Right kidney (tissue), 9 donors: Measurements from ENCODE around the gene ENO2.
"Not testable (repeated sequence)": the region's sequence is repeated elsewhere in the genome, so short reads cannot be mapped to it uniquely, and the experiment has no call there.

Source experiments
- DNase-seq: peaks from one replicate; pipeline ENCODE4 v3.0.0-alpha.2; 2016
- long read RNA-seq, 8 donors: transcript quantifications; one replicate each; lab custom pipeline, GENCODE V29; 2026

Gene ENO2
- long read RNA-seq, donor 1, partial matches to known transcripts: 0 of 2 reads
- long read RNA-seq, donor 1, other reads (novel, unspliced or antisense): 0 of 2 reads
- long read RNA-seq, donor 2, partial matches to known transcripts: 0 of 2 reads
- long read RNA-seq, donor 2, other reads (novel, unspliced or antisense): 0 of 2 reads
- long read RNA-seq, donor 3, partial matches to known transcripts: 0 of 1 reads
- long read RNA-seq, donor 3, other reads (novel, unspliced or antisense): 0 of 1 reads
- long read RNA-seq, donor 4, partial matches to known transcripts: 0 of 1 reads
- long read RNA-seq, donor 4, other reads (novel, unspliced or antisense): 0 of 1 reads
- long read RNA-seq, donor 5, partial matches to known transcripts: 0 of 4 reads
- long read RNA-seq, donor 5, other reads (novel, unspliced or antisense): 0 of 4 reads
- long read RNA-seq, donor 6, partial matches to known transcripts: 0 of 2 reads
- long read RNA-seq, donor 6, other reads (novel, unspliced or antisense): 0 of 2 reads
- long read RNA-seq, donor 7, partial matches to known transcripts: 0 of 3 reads
- long read RNA-seq, donor 7, other reads (novel, unspliced or antisense): 0 of 3 reads
- long read RNA-seq, donor 8, partial matches to known transcripts: 0 of 1 reads
- long read RNA-seq, donor 8, other reads (novel, unspliced or antisense): 0 of 1 reads

DNA sequence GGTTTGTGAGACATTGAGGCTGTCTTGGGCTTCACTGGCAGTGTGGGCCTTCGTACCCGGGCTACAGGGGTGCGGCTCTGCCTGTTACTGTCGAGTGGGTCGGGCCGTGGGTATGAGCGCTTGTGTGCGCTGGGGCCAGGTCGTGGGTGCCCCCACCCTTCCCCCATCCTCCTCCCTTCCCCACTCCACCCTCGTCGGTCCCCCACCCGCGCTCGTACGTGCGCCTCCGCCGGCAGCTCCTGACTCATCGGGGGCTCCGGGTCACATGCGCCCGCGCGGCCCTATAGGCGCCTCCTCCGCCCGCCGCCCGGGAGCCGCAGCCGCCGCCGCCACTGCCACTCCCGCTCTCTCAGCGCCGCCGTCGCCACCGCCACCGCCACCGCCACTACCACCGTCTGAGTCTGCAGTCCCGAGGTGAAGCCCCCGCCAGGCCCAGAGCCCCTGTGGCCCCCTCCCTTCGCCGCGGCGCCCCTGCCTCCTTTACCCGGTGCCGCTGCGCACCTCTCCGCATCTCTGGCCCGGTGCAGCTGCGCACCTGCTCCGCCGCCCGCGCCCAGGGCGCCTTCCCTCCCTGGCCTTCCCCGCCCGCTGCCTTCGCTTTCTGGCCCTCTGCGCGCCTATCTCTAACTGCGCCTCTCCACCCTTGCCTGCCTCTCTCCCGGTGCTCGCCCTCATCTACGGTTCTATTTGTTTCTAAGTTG, at the start of gene ENO2:
TSS of gene ENO2 (plus strand) at position 335 of the 701 bp plus-strand sequence. CDS start 1,253 bp downstream, outside the sequence.
- DNase-seq: peak; percentile 75

DNA sequence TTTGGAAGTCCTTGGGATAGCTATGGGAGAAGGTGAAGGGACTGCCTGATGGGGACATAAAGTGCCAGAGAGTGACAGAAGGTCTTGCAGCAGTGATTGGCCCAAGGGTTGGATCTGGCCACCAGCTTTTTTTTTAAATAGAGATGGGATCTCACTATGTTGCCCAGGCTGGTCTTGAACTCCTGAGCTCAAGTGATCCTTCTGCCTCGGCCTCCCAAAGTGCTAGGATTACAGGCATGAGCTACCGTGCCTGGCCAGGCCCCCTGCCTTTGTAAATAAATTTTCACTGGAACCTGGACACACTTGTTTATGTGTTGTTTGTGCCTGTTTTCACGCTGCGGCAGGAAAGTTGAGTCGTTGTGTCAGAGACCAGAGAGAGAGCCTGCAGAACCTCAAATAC, 49.1 kb upstream of the ENO2 start:
- DNase-seq: not testable (repeated sequence)

DNA sequence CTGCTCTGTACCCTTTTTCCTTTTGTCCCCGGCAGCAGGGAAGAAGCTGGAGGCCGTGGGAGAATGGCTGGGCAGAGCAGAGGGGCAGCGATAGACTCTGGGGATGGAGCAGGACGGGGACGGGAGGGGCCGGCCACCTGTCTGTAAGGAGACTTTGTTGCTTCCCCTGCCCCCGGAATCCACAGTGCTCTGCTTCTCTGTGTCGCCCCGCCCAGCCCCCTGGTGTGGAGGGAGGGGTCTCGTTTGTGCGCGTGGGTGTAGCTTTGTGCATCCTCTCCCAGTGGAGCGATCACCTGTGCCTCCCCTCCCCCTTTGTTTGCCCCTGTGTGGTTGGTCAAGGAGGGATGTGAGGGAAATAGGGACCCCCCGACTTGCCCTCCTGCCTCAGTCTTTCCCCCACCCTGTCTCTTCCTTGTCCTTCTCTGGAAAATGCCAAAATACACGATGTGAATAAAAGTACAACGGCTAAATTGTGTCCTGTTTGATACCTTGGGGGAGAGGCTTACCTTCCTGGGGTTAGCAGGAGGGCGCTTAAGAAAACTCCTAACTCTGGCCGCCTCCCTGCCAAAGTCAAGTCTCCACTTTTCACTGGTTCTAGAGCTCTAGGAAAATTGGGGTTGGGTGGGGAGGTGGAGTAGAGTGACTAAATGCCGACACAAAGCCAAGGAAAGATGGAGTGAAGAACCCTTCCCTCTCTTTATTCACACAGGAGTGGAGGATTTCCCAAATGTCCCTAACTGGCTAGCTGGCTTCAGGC, 48.0 kb upstream of the ENO2 start:
- DNase-seq: no peak

DNA sequence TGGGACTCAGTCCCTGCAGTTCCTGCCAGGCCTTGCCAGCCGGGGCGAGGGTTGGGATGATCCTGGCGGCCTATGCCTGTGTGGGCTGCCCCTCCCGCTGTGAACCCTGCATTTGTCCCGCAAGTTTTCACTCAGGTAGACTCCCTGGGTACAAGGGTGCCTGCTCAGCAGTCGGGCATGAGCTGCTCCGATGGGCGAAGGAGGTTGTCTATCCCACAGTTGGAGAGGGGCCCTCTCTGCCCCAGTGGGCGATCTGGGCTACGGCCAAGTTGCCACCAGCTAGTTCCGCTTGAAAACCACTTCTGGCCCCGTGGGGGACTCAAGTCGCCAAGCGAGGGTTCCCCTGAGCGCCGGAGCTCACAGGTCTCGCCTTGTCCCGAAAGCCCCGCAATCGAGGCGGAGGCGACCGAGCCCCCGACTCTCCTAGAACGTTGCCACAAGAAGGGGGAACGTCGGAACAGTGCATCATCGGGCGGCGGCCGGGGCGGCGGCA, 47.4 kb upstream of the ENO2 start:
- no peak for DNase-seq

DNA sequence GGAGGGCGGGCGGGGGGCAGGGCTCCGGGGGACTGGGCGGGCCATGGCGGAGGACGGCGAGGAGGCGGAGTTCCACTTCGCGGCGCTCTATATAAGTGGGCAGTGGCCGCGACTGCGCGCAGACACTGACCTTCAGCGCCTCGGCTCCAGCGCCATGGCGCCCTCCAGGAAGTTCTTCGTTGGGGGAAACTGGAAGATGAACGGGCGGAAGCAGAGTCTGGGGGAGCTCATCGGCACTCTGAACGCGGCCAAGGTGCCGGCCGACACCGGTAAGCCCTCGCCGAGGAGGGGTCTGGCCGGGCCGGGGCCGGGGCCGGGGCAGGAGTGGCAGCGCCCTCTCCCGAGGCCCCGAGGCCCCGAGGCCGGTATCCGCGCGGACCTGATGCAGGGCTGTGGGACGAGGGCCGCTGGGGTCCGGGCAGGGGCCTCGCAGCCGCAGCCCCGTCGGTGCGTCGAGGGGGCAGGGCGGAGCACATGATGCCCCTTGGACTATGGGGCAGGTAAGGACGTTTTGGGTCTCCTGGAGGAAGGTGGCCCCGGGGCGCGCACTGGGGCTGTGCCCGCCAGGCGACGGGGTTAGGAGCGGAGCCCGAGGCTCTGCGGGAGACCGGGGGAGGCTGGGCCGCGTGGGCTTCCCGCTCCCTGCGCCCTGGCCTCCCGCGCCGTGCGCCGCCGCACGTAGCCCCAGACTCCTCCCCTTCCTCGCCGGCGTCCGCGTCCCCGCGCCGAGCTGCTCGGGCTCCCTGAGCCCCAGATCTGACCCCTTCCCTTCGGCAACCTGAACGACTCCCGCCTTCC, 46.8 kb upstream of the ENO2 start, which contains the start of gene TPI1:
TSS of gene TPI1 (plus strand) at position 119 of the 798 bp plus-strand sequence. CDS start at position 155, 36 bp downstream.
- peak; percentile 81 for DNase-seq

DNA sequence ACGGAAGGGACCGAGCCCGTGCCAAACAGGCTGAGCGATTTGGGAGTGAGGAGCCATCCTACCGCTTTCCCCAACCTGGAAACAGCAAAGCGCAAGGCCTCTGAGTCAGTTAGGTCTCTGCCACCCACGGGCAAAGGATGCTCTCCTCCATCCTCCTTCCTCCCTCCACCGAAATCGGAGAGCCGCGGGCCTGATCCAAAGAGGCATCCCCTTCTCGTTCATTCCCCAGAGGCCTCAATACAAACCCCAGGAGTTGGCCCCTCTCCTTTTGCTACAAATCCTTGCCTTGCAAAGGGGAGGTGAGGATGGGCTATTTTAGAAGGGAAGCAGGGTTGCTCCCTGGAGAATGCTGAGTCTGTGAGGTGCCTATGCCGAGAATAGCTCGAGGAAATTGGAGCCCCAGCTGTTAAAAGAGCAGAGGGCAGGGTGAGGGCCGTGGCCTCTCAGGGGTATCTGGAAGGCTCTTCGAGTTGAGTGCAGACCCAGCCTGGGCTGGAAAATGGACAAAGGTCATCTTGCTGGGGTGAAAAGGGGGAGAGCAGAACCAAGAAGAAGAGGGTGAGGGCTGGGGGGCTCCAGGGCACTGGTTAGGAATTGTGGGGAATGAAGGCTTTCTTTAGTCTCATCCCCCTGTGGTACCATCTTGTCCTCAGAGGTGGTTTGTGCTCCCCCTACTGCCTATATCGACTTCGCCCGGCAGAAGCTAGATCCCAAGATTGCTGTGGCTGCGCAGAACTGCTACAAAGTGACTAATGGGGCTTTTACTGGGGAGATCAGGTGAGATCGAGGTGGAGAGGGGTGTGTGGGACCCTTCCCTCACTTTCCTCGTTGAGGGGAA, 46.0 kb upstream of the ENO2 start:
- no peak for DNase-seq

DNA sequence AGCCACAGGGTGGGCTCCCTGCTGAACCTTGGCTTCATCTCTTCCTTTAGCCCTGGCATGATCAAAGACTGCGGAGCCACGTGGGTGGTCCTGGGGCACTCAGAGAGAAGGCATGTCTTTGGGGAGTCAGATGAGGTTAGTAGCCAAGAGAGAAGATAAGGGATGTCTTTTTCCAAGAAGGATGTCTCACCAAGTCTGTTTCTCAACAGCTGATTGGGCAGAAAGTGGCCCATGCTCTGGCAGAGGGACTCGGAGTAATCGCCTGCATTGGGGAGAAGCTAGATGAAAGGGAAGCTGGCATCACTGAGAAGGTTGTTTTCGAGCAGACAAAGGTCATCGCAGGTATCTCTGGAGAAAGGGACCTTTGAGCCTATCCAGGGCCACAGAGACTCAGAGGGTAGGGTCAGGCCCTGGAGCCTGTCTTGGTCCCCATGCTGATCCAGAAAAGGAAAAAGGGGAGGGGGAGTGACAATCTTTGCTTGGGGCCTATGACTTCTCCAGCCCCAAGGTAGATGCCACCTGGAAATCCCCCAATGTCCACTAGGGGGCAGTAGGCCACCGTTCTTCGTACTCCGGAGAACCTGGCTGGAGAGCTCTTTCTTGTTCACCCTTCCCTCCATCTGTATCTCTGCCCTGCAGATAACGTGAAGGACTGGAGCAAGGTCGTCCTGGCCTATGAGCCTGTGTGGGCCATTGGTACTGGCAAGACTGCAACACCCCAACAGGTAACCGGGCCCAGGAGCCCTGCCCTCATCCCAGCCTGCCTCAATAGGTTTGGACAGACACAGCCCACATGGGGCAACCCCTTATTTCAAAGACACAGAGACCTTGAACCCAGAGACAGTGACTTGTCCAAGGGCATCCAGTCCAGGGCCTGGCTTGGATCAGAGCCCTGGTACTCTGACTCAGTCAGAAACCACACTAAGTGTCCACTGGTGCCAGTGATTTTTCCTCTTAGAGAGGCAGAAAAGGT, 45.0 kb upstream of the ENO2 start:
- peak; percentile 58 for DNase-seq

DNA sequence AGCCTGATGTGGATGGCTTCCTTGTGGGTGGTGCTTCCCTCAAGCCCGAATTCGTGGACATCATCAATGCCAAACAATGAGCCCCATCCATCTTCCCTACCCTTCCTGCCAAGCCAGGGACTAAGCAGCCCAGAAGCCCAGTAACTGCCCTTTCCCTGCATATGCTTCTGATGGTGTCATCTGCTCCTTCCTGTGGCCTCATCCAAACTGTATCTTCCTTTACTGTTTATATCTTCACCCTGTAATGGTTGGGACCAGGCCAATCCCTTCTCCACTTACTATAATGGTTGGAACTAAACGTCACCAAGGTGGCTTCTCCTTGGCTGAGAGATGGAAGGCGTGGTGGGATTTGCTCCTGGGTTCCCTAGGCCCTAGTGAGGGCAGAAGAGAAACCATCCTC, 44.1 kb upstream of the ENO2 start:
- not testable (repeated sequence) for DNase-seq

DNA sequence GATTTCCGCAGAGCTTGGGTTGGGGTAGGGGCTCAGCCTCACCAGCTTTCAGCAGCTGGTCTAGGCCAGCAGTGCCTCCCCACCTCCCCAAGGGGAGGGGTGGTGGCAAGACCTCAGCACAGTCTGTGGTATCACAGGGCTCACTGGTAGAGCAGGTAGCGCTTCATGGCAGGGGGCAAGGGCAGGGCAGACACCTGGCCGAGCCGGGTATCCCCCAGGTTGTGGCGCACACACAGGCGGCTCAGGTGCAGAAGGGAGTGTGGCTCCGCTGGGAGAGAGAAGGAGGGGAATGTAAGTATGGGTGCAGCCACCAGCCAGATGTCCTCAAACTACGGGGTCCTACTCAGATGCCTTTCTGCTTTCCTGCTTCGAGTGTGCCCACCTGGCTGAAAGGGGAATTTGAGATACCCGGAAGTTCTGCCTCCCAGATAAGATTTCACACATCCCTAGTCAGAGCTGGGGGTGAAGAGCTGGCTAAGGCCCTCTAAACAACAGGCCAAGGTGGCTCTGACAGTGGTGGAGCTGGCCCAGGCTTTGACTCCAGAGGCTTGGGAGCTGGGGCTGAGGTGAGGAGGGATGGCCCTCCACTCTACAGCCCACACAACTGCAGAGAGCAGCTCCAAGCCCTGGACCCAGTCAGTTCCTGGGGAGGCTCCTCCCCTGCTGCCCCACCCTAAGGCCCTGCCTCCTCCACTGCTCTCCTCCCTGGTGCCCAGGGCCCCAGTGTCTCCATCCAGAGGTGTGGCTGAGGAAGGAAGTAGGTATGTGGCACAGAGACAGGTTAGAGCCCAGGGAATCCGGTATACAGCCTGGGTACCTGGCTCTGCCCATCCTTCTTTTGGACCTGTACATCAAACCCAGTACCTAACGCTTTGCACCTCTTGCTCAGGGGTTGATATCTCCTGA, 43.1 kb upstream of the ENO2 start:
- no peak for DNase-seq

DNA sequence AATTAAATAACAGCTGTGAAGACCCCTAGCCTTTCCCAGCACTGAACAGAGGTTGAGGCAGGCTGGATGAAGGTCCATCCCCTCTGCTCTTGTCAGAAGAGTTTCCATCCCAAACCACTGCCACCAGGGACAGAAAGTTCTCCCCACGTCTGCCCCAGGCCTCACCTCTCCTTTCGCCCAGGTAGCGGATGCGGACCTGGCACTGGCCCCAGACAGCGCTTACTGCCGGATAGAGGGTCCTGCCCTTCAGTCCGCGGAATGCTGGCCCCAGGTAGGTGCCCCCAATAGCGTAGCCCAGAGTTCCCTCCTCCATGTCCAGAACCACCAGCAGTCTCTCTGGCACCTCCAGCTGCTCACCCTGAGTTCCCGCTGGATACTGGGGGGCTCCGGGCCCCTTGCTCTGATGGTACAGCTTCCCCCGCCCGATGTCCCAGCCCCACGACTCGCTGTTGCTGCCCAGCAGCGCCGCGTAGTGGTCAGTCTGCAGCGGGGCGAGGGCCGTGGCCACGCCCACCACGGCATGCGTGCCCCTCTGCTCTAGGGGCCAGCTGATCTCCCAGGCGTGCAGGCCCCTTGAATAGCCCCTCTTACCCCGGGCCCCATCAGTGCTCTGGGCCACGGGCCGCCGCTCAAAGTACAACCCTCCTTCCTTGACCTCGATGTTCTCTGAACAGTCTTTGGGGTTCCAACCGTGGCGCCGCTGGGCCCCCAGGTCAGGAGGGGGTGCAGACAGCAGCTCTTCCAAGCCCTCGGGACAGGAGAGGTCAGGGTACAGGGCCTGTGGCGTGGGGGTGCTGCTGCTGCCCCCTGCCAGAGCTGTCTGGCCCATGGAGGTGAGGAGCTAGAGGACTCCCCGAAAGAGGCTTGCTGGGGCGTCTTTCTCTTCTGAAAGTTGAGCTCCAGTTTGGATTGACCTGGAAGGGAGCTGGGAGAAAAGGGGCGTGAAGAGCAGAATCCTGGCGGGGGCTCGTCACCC, 42.0 kb upstream of the ENO2 start:
- DNase-seq: peak; percentile 88

DNA sequence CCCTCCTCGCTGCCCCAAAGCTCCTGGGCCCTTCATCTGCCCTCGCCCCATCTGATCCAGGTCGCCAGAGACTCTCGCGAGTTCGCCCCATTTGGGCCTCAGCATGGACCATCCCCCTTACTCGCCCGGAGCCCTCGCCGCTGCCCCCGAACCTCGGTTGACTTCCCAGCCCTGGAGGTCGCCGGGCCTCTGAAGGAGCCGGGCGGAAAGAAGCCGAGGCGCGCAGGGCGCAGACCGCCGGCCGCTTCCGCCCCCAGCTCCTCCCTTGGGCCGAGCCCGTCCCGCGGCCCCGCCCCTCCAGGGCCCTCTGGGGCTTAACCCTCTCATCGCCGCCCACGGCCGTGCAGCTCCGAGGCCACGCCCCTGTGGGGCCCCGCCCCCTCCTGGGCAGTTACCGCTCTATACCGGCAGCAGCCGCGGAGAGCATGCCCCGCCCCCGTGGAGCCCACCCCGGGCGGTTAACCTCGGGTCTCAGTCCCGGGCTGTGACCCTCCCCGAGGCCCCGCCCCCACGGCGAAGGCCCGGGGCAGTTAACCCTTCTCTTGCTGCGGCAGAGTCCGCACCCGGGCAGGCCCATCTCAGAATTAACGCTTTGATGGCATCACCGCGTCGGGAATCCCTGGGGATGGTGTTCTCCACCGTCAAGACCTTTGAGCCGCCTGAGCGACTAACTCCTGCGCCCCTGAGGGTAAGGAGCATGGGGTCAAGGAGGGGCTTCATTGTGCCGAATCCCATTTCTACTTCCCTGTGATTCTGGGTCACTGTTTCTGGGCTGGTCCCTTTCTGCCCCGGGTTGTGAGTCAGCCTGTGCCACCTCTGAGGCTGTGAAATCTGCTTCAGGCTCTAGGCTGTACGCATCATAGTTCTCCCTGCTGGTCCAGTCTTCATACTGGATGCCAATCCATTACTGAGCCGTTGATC, 41.0 kb upstream of the ENO2 start, which contains the start of gene SPSB2:
TSS of gene SPSB2 (minus strand) at position 210 of the 921 bp plus-strand sequence. CDS start 402 bp downstream, outside the sequence.
- DNase-seq: peak; percentile 86

DNA sequence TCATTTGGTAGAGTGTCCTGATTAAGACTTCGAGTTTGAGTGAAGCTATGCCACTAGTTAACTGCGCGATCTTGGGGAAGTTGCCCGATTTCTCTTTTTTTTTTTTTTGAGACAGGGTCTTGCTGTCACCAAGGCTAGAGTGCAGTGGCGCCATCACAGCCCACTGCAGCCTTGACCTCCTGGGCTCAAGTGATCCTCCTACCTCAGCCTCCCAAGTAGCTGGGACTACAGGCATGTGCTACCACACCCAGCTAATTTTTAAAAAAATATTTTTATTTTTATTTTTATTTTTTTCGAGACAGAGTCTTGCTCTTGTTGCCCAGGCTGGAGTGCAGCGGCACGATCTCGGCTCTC, 40.4 kb upstream of the ENO2 start:
- not testable (repeated sequence) for DNase-seq

DNA sequence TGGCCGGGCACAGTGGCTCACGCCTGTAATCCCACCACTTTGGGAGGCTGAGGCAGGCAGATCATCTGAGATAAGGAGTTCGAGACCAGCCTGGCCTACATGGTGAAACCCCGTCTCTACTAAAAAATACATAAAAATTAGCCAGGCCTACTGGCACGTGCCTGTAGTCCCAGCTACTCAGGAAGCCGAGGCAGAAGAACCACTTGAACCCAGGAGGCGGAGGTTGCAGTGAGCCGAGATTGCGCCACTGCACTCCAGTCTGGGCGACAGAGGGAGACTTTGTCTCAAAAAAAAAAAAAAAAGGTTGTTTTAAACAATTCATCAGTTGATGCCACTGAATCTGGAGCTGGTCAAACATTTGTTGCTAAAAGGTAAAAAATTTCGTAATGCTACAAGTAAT, 34.6 kb upstream of the ENO2 start:
- not testable (repeated sequence) for DNase-seq

DNA sequence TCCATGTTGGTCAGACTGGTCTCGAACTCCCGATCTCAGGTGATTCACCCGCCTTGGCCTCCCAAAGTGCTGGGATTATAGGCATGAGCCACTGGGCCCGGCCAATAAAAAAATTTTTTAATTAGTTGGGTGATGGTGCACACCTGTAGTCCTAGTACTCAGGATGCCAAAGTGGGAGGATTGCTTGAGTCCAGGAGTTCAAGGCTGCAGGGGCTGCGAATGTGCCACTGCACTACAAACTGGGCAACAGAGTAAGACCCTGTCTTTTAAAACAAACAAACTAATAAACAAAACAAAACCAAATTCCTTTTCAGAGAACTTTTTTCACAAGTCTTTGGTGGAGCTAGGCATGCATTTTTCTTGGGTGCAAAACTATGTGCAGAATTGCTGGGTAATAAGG, 31.1 kb upstream of the ENO2 start:
- DNase-seq: no peak

DNA sequence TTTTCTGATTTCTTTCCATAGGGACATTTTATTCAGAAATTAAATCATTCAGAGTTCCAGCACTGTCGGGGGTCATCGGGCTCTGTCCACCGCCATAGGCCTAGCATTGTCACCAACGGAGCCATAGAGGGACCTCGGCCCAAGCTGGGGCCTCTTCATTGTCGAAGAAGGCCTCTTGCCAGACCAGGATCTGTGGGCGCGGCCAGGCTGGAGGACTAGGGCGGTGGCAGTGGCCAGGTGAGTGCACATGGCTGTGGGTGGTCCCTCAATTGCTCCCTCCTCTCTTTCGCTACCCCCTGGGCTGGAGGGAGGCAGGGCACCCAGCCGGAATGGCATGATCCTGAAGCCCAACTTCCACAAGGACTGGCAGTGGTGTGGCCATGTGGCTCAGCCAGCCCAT, 30.7 kb upstream of the ENO2 start:
- DNase-seq: no peak
